Epidermal melanocyte (primary cell): ENCODE data around the gene MCTP1.
"Not testable (repeated sequence)": the region's sequence is repeated elsewhere in the genome, so short reads cannot be mapped to it uniquely, and the experiment has no call there.

Source experiments
- DNase-seq: peaks from one replicate; pipeline ENCODE4 v3.0.0; 2011; ENCODE audit warnings: low spot score; ENCODE audit not compliant: insufficient read length

MCTP1 gene

GRCh38 chr5:94890907-94891306 is 394.0 kb downstream of the MCTP1 start:
- DNase-seq: no peak

DNA sequence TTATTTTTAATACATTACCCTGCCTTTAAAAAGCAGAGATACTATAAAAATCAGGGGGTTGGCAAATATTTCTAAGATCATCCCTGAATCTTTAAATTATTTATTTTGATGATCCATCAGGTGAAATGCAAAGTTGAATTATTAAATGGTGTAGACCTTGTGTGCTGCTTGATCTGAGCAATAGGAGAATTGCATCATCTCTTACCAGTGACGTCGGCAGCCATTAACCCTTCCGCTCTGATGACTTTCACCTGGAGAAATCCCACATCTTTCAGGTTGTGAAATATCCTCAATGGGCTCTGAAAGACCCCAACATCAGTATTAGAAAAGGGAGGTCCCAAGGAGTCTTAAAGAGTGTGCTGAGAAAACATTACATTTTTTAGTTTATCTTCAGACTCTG is 396.2 kb downstream of the MCTP1 start:
- DNase-seq: no peak

DNA sequence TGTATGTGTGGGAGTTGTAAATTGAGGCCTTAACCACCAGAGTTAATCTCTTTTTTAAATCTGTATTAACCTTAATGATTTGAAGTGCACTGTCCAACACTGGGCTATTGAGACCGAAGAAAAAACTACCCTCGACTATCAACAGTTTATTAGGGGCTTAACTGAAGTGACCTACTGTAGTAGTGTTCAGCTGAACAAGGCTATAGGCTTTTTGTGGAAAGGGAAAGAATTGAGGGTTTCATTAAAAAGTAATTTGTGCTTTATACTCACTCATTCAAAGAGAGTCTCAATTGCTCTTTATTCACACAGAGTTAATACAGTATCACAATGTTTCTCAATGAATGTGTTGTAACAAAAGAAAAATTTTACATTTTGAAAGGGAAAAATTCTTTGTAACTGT is 399.0 kb downstream of the MCTP1 start:
- no peak for DNase-seq

- no peak for DNase-seq
These were observed 400.6 kb downstream of the MCTP1 start for GRCh38 chr5:94884311-94884710.

GRCh38 chr5:94872526-94872925 is 412.4 kb downstream of the MCTP1 start:
- DNase-seq: no peak

DNA sequence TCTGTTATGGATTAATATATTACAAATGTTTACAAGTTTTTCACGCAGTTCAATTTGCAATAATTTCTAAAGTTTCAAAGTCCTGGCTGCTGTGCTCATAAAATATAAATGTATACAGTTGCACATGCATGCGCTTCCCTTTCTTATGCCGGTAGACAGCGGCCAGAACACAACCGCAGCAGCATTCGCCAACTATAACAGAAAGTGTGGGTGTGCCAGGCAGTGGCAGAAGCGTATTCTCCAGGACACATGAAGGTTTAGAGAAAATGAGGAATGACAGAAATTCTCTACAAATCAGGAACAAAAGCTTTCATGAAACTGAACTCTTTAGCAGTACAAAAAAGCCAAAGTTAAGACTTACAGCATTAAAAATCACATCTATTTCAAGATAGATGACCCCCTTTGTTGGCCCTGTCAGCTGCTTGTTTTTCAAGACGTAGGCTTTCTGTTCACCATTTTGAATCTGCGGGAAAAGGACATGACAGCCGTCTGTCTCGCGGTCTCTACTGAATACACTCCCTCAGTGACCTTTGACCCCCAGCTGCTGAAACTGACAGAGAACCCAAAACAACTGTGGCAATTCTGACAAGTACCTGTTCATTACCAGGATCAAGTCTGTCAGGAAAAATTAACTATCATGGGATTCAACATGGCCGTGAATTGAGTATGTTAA is 414.2 kb downstream of the MCTP1 start:
- no peak for DNase-seq

DNA sequence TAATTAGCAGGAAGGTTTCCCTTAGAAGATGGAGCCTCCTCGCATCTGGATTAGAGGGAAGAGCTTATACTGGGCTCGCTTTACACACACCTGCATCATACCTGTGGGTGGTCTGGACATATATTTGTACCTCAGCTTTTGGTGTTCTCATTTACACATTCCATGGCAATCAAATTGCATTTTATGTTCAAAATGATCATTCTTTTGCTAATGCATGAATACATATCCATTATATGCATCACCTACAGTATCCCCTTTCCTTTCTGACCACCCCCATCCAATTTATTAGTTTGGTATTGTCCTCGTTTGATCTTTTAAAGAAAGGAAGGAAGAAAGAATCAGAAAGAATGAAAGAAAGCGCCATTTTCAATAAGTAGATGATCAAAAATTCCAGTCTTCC is 415.0 kb downstream of the MCTP1 start:
- no peak for DNase-seq

DNA sequence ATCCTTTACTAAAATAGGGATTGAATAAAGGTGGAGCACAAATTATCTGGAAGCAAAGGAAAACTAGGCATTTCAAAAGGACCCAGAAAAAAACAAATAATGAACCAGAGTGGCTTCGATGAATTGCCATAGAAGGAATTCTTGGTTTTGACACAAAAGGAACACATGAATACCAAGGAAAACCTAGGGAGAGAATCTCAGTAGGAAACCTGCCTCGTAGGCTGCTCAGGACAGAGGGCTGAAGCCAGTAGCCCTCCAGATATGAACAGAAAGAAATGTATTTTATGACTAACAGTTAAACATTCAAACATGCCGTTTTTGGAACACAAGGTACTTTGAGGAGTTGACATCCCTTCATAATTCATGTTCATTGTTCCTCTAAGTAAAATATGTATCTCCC is 420.9 kb downstream of the MCTP1 start:
- DNase-seq: no peak

- DNase-seq: no peak
These were observed 427.8 kb downstream of the MCTP1 start for GRCh38 chr5:94857111-94857510.

DNA sequence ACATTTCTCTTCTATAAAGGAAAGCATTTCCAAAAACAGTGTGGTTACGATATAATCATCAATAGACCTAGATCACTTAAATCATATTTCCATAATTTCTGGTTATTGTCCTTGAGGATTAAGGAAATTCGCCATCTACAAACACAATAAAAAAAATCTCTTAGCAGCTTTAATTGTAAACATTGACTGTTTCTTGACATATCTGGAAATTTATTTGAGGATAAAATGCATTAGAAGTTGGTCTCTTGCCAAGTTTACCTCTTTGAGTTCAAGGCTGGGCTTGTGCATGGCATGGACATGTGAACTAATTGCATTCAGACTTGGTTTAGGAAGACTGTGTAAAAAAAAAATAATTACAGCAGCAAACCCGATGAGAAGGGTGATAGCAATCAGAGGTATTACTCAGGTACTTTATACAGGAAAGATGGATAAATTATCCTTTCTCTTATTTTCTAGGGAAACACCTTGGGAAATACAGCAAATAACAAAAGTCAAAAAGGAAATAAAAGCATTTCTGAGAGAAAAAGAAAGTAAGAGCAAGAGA is 428.6 kb downstream of the MCTP1 start:
- DNase-seq: no peak

- DNase-seq: no peak
These were observed 429.4 kb downstream of the MCTP1 start for GRCh38 chr5:94855543-94855942.

GRCh38 chr5:94853120-94853519 is 431.8 kb downstream of the MCTP1 start:
- DNase-seq: no peak

GRCh38 chr5:94850960-94851359 is 433.9 kb downstream of the MCTP1 start:
- no peak for DNase-seq

GRCh38 chr5:94849821-94850736 is 434.8 kb downstream of the MCTP1 start:
- peak; percentile 20 for DNase-seq

- no peak for DNase-seq
These were observed 435.6 kb downstream of the MCTP1 start for GRCh38 chr5:94849324-94849723.

GRCh38 chr5:94847726-94848125 is 437.2 kb downstream of the MCTP1 start:
- DNase-seq: no peak

- no peak for DNase-seq
These were observed 437.9 kb downstream of the MCTP1 start for GRCh38 chr5:94847019-94847418.

DNA sequence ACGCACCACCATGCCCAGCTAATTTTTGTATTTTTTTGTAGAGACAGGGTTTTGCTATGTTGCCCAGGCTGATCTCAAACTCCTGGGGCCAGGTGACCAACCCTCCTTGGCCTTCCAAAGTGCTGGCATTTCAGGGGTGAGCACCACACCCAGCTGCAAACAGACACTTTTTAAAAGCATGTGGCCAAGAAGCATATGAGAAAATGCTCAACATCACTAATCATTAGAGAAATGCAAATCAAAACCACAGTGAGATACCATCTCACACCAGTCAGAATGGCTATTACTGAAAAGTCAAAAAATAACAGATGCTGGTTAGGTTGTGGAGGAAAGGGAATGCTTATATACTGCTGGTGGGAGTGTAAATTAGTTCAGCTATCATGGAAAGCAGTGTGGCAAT is 439.2 kb downstream of the MCTP1 start:
- DNase-seq: not testable (repeated sequence)

DNA sequence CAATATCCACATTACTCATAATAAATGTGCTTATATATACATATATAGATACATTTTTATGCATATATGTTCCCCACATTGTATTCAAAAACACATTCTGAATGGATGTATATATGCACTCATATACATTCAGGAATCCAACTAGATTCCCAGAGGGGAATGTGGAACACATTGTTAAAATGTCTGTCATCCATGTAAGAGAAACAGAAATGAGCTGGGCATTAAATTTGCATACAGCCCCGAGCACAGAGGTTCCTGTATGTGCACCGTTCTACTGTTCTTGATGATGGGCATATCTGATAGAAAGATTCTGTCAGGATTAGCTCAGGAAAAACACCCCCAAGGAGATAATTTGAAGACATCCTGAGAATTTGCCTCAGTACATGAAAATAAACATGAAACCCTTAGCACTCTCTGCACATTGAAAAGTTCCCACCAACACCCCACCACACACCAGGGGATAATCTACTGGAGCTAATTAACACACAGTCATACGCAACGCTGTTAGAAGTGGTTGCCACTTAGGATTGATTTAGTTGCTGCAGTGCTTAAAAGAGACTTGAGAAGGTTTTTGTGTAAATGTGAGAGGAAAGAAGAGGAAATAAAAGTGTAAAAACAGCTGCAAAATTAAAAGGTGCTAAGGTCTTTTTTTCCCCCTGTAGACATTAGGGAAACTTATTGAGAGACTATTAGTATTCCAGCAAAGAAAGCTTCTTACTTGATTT is 443.1 kb downstream of the MCTP1 start:
- no peak for DNase-seq

DNA sequence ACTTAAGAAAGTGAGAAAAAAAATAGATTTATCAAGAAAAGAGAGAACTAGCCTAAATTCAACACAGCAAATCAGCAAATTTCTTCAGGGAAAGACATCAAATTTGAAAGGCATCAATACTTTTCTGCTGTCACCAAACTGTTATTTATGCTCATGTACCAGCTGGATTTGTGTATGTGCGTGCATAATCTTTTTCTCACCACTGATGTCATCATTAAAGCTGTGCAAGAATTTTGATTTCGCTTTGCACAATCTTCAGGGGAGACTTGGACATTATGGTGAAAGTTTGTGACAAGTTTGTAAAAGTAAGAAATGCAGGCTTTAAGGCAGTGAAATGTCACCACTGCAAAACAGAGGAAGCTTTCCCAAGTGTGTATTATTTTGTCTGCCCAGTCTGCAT is 451.0 kb downstream of the MCTP1 start:
- DNase-seq: no peak

DNA sequence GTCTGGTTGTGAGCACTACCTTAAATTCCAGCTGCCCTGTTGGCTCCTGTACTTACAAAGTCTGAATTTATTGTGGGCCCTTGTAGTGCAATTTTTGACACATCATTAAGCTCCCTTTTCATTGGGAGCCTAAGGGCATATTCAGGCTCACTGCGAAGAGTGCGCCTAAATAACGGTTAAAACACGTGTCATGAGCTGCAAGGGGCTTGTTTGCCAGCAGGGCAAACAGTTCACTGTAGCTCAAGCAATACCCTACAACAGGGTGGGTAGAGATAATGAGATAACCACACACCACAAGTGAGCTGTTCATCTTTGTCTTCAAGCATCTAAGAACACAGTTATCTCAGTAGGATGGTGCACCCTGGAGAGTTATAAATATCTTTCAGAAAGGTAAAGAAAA is 452.2 kb downstream of the MCTP1 start:
- no peak for DNase-seq

DNA sequence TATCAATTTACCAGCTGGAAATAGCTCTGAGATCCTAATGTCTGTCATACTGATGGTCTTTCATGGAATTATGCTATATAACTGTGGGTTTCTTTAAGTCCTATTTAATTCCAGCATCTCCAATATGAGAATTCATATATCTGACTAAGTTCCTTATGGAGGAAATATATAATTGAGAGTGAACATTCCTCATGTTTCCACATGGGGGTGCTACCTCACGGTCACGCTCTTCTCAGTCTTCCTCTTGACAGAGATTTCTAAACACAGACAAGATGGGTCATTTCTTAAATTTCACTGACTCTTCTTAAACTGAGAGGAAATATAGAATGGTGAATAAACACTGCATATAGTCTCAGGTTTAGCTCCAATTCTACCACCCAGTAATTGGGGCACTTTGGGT is 454.4 kb downstream of the MCTP1 start:
- DNase-seq: no peak
